ENCODE results near the gene RANBP3L.

Gene RANBP3L

GRCh38 chr5:36243653-36244052 is 58.0 kb downstream of the RANBP3L start:
- TF ChIP-seq ZNF274 (IDR thresholded peaks at IDR 0.05; ENCODE audit: low read depth, low read length) = no peak
- H3K4me3 ChIP-seq (ENCODE audit: low read length) = no peak overlapping the region

DNA sequence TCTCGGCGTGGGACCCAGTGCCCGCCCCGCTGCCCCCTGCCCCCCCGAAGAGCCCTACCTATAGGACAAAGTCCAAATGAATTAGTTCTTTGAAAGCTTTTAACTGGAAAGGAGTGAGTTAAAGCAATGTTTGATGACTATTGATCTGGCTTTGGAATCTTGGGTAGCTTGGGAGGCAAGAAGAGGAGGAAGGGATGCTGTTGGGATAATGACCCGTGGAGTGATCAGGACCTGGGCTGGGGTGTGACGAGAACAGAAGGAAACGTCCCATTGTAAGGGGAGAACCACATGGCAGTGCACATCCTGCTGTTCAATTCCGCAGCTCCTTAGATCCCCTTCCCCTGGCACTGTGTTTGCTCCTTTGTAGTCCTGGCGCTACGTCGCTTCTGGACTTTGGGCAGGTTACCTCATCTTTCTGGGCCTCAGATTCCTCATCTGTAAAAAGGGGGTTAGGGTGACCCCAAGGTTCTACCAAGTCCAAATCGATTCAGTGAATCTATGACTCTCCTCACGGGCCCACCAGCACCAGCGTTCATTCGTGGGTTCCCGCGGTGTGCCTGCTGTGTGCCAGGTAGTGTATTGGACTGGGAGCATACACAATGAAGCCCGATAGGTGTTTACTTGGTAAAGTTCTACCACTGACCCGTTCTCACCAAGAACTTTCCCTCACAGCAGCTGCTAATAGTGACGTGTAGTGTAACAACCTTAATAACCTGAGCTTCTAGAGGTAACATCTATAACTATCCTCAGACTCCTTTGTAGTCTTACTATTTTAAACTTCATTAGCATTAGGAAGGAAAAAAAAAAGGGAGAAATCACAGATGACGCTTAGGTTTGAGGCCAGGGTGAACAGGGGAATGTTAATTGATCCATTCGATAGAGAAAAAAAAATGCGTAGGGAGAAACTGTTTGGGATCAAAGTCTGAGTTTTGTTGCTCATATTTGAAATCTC is 58.9 kb downstream of the RANBP3L start:
- peak overlapping the region; percentile 84; the same call in 1 of the 2 replicates for H3K4me3 ChIP-seq (ENCODE audit: low read length)
- TF ChIP-seq ZNF274 (IDR thresholded peaks at IDR 0.05; ENCODE audit: low read depth, low read length) = no peak

GRCh38 chr5:36241631-36242533 is 59.8 kb downstream of the RANBP3L start, which contains the start of gene NADK2:
TSS of gene NADK2 (minus strand) at chr5:36241925. CDS start at chr5:36241798, 127 bp downstream.
- TF ChIP-seq ZNF274 (IDR thresholded peaks at IDR 0.05; ENCODE audit: low read depth, low read length) = no peak
- H3K4me3 ChIP-seq (ENCODE audit: low read length) = peak within 1 kb of the TSS; percentile 84

- no peak for TF ChIP-seq ZNF274 (IDR thresholded peaks at IDR 0.05; ENCODE audit: low read depth, low read length)
- peak overlapping the region; percentile 84 for H3K4me3 ChIP-seq (ENCODE audit: low read length)
Observed at GRCh38 chr5:36240779-36241630, 60.7 kb downstream of the RANBP3L start.

GRCh38 chr5:36239370-36240293 is 62.1 kb downstream of the RANBP3L start:
- H3K4me3 ChIP-seq (ENCODE audit: low read length) = no peak overlapping the region; the same call in 1 of the 2 replicates
- TF ChIP-seq ZNF274 (IDR thresholded peaks at IDR 0.05; ENCODE audit: low read depth, low read length) = no peak

DNA sequence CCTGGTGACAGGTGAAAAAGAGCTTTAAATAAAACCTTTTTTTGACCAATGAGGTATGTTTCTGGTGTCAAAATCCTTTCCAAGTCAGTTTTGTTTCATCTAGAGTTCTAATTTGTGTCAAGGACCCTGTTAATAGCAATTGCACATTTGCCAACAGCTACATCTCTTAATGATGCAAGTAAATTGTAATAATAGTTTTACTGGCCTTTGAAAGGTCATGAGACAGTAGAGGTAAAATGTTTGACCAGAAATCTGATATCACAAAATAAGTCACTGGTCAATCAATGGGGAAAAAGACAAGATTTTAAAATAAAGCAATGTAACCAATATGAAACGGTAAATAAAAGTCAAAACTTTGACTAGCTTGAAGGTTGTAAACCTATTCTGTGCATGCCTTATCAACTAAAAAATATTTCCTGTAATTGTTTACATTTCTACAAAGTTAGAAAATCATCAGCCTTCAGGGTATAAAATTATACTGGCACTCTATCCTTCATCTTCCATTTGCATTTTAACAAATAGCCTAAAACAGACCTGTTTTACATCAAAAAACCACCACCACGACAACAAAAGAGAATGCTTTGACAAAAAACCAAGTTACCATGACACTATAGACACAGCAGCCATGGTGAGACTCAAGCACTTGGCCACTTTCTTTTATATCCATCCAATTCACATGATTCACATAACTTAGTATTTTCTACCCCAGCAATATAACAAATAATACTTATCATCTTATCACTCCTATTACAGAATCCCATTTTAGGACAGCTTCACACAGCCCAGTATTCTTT is 63.0 kb downstream of the RANBP3L start:
- H3K4me3 ChIP-seq (ENCODE audit: low read length) = no peak overlapping the region

GRCh38 chr5:36237751-36238150 is 64.0 kb downstream of the RANBP3L start:
- no peak overlapping the region for H3K4me3 ChIP-seq (ENCODE audit: low read length)

More for the DNA sequence above, 63.0 kb downstream of the RANBP3L start:
- TF ChIP-seq ZNF274 (IDR thresholded peaks at IDR 0.05; ENCODE audit: low read depth, low read length) = no peak

DNA sequence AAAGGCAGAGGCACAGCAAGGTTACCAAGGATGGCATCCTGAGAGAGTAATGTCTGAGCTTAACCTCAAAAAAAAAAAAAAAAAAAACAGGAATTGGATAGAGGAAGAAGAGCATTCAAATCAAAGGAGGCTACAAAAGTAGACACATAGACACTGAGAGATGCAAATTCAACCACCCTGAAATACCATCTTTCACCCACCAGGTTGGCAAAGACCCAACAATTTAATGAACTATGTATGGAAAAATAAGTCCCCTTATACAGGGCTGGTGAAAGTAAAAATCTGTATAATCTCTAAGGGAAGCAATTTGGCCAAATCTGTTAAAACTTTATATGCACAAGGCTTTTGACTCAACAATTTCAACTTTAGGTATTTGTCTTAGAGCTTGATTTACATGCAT is 64.9 kb downstream of the RANBP3L start:
- no peak overlapping the region for H3K4me3 ChIP-seq (ENCODE audit: low read length)
- TF ChIP-seq ZNF274 (IDR thresholded peaks at IDR 0.05; ENCODE audit: low read depth, low read length) = no peak

More at GRCh38 chr5:36237751-36238150, 64.0 kb downstream of the RANBP3L start:
- TF ChIP-seq ZNF274 (IDR thresholded peaks at IDR 0.05; ENCODE audit: low read depth, low read length) = no peak

DNA sequence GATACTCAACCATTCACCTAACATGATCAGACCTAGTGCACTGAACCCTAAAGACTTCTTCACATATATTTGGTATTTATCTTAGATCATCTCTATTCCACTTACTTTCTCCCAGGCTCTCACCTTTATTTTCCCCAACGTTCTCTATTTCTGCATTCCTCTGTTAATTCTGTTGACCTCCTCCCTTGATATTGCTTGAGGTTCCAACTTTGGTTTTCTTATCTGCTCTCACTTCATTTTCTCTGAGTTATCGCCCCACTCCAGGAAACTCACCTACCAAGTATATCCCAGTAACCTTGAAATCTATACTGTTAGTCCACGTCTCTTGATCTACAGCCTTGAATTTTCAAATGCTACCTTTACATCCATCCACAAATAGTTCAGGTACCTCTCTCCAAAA is 69.2 kb downstream of the RANBP3L start:
- no peak for TF ChIP-seq ZNF274 (IDR thresholded peaks at IDR 0.05; ENCODE audit: low read depth, low read length)
- no peak overlapping the region for H3K4me3 ChIP-seq (ENCODE audit: low read length)

DNA sequence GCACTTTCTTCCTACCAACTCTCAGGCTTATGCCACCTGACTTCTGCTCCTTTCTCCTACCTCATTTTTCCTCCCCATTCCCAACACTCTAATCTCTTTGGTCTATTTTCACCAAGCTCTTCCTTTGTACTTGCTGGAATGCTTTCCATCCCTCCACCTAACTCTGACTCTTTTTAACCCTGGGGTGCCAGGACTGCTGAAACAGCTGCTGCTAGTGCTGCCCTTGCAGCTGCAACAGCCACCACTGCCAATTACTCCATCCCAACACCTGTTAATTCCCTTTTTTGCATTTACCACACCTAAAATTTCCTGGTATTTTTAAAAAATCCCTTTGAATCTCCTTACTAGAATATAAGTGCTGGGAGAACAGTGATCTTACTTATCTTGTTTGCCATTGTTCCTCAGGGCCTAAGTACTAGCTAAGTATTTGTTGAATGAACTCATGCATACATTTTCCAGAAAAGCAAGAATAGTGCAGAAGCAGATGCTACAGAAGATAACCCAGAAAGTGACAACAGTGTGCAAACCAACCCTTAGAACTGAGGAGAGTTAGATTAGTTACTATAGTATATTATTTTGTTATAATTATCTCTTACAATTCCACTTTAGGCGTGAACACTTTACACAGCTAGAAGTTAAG is 71.4 kb downstream of the RANBP3L start:
- TF ChIP-seq ZNF274 (IDR thresholded peaks at IDR 0.05; ENCODE audit: low read depth, low read length) = no peak
- no peak overlapping the region for H3K4me3 ChIP-seq (ENCODE audit: low read length)

DNA sequence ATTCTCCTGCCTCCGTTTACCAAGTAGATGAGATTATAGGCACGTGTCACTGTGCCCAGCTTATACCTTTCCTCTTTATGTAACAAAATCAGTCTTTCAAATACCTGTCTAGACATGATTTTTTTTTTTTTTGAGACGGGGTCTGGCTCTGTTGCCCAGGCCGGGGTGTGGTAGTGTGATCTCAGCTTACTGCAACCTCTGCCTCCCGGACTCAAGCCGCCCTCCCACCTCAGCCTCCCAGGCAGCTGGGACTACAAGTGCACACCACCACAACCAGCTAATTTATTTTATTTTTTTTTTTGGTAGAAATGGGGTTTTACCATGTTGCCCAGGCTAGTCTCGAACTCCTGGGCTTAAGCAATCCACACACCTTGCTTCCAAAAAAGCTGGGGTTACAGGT is 73.2 kb downstream of the RANBP3L start:
- no peak for TF ChIP-seq ZNF274 (IDR thresholded peaks at IDR 0.05; ENCODE audit: low read depth, low read length)
- no peak overlapping the region for H3K4me3 ChIP-seq (ENCODE audit: low read length)

Measured in GM08714 (cell line).